Karpas-422 (cell line): ENCODE results near the gene LYZL1. TPM values are rescaled to one million over a fixed set of nuclear protein-coding genes. Genes with fewer than 3 reads are reported as not detected.

ENCODE experiments used
- DNase-seq: peaks from one replicate; pipeline ENCODE4 v3.0.0-alpha.2; 2015
- H2AFZ ChIP-seq: fragments of 200-600 bp; sonication (generic); 2 replicates; pipeline ENCODE4 v1.6.1; 2014; ENCODE audit warnings: antibody characterized with exemption, low read length, mixed read lengths
- H3K27ac ChIP-seq: fragments of 200-600 bp; sonication (generic); 2 replicates; pipeline ENCODE4 v1.5.1; 2014; ENCODE audit warnings: mild to moderate bottlenecking, low read length, moderate library complexity
- H3K27me3 ChIP-seq: fragments of 200-600 bp; sonication (generic); 2 replicates; pipeline ENCODE4 v1.6.1; 2014; ENCODE audit warnings: low read length, mixed read lengths
- H3K36me3 ChIP-seq: fragments of 200-600 bp; sonication (generic); 2 replicates; pipeline ENCODE4 v1.6.1; 2014; ENCODE audit warnings: low read length, mixed read lengths; ENCODE audit not compliant: insufficient read depth
- H3K4me1 ChIP-seq: fragments of 200-600 bp; sonication (generic); 2 replicates; pipeline ENCODE4 v1.6.1; 2014; ENCODE audit warnings: mild to moderate bottlenecking, low read length, mixed read lengths
- H3K4me2 ChIP-seq: fragments of 200-600 bp; sonication (generic); 2 replicates; pipeline ENCODE4 v1.6.1; 2014; ENCODE audit warnings: low read length, low read depth, mild to moderate bottlenecking; ENCODE audit not compliant: poor library complexity, severe bottlenecking
- H3K4me3 ChIP-seq: fragments of 200-600 bp; sonication (generic); 2 replicates; pipeline ENCODE4 v1.5.1; 2014; ENCODE audit warnings: mild to moderate bottlenecking, antibody characterized with exemption, low read length, mixed read lengths
- H3K79me2 ChIP-seq: fragments of 200-600 bp; sonication (generic); 2 replicates; pipeline ENCODE4 v1.6.1; 2014; ENCODE audit warnings: mild to moderate bottlenecking, low read length, mixed read lengths
- H3K9ac ChIP-seq: fragments of 200-600 bp; sonication (generic); 2 replicates; pipeline ENCODE4 v1.6.0; 2014; ENCODE audit warnings: low read length
- H3K9me2 ChIP-seq: fragments of 200-600 bp; sonication (generic), shearing (Covaris generic); replicated peaks from 2 replicates; pipeline ENCODE4 v1.6.0; 2014; ENCODE audit warnings: mild to moderate bottlenecking, low read length, moderate library complexity; ENCODE audit not compliant: insufficient read depth
- H3K9me3 ChIP-seq: fragments of 300-700, 200-600 bp; sonication (generic); 2 replicates; pipeline ENCODE4 v1.6.1; 2014; ENCODE audit warnings: low read length, mixed read lengths
- H4K20me1 ChIP-seq: fragments of 200-600 bp; sonication (generic); 2 replicates; pipeline ENCODE4 v1.6.1; 2014; ENCODE audit warnings: mild to moderate bottlenecking, antibody characterized with exemption, low read length, low read depth; ENCODE audit not compliant: insufficient read depth
- total RNA-seq: library from RNA; depleted of rRNA; stranded (reverse); fragments of >200 nt; shearing (Covaris generic); gene quantifications from 2 replicates; pipeline ENCODE4 v1.2.3, GENCODE V29; 2014; ENCODE audit warnings: low replicate concordance

Gene LYZL1
- total RNA-seq, 1 experiment from 2014 or later: not detected

DNA sequence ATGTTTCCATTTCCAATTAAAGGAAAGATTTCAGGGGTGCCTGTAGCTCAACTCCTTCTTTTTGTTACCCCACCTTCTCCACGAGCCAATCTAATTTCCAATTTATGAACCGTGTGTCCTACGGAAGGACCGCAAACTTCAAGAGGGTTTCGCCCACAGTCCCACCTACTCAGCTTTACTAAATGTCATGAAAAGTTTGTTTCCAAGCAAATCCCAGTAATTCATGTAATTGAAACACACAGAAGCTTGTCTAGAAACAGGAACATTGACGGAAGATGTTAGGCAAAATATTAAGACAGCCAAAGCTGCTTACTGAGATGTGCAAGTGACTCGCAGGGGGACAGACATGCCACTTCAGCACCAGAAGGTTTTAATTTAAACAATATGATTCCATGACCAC, 32.9 kb upstream of the LYZL1 start:
- H3K9ac ChIP-seq: no peak overlapping the region
- no peaks in the 10 kb centered on the region for H3K4me1 ChIP-seq
- H3K27ac ChIP-seq: no peak overlapping the region
- H4K20me1 ChIP-seq: no peaks in the 10 kb centered on the region
- H3K36me3 ChIP-seq: no peaks in the 10 kb centered on the region
- H3K9me2 ChIP-seq: no peaks in the 10 kb centered on the region
- no peak for DNase-seq
- no peak overlapping the region for H2AFZ ChIP-seq
- H3K79me2 ChIP-seq: no peaks in the 10 kb centered on the region
- no peak overlapping the region for H3K4me3 ChIP-seq
- H3K9me3 ChIP-seq: no peaks in the 10 kb centered on the region
- no peak overlapping the region for H3K4me2 ChIP-seq
- no peaks in the 10 kb centered on the region for H3K27me3 ChIP-seq

DNA sequence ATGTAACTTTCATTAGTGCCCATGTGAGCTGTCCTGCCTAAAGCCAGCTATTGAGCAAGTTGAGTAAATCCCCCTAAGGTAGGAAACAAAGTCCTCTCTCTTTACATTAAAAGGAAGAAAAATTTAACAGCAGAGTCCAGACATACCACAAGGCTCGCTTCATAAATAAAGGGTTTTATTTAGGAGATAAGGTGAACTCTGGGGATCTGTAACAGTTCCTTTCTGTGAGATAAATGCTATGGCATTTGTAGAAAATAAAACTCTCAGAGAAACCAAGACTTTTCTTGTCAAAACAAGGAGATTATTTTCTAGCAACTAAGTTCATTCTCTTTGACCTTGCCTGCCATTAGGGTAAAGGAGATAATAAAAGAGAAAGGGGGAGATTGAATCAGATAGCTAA, 32.3 kb upstream of the LYZL1 start:
- H2AFZ ChIP-seq: no peak overlapping the region
- no peak overlapping the region for H3K4me2 ChIP-seq
- no peaks in the 10 kb centered on the region for H3K9me2 ChIP-seq
- no peak overlapping the region for H3K9ac ChIP-seq
- H3K27me3 ChIP-seq: no peaks in the 10 kb centered on the region
- H3K79me2 ChIP-seq: no peaks in the 10 kb centered on the region
- no peaks in the 10 kb centered on the region for H4K20me1 ChIP-seq
- H3K9me3 ChIP-seq: no peaks in the 10 kb centered on the region
- H3K36me3 ChIP-seq: no peaks in the 10 kb centered on the region
- H3K4me3 ChIP-seq: no peak overlapping the region
- H3K27ac ChIP-seq: no peak overlapping the region
- DNase-seq: no peak
- no peaks in the 10 kb centered on the region for H3K4me1 ChIP-seq

DNA sequence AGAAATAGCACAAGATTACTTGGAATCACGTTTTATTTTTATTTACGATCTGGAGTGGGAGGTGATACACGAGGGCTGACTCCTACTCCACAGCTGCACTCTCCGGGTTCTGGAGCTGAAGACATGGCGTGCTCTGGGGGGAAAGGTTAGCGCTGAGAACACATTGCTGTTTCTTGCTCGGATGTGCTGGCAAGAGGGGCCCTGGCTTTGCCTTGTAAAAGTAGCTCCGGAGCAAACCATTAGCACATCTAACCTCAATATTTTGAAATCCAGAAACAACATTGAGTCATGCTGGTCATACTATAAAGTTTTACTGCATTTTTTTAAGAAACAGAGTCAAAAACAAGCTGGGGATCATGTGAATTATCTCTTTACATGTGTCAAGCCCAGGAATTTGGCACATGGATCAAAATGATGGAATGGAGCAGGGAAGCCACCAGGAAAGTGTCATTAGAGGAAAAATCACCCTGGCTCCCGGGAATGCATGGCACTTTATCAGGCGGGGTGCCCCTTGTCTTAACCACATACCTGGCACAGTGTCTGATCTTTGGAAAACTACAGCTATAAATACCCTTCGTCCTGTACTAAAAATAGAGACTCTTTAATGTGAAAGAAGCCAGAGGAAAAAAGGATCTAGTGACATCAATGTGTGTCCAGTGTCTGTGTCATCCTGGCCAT, 31.6 kb upstream of the LYZL1 start:
- Histone ChIP-seq H3K27me3 (no peaks in the 10 kb centered on the region), H2AFZ (no peak overlapping the region), H3K4me1 (no peaks in the 10 kb centered on the region), H3K9me2 (no peaks in the 10 kb centered on the region), H3K4me2 (no peak overlapping the region), H3K9ac (no peak overlapping the region), H3K9me3 (no peaks in the 10 kb centered on the region), H3K79me2 (no peaks in the 10 kb centered on the region), H3K4me3 (no peak overlapping the region), H3K27ac (no peak overlapping the region), H4K20me1 (no peaks in the 10 kb centered on the region), H3K36me3 (no peaks in the 10 kb centered on the region)
- no peak for DNase-seq

DNA sequence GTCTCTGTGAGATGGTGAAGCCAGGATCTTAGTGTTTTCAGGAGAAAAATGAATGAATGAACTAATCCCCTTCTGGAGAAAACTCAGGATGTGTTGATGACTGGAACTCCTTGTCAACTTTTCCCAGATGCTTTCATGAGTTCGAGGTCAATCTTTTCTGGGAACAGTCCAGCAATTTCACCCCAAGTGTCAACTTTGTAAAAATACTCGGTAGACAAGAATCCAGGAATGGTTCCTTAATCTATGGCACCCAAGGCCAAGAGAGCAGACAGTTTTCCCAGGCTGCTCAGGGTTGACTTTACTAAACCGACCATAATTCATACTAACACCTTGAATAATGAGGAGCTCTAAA, 31.1 kb upstream of the LYZL1 start:
- no peaks in the 10 kb centered on the region for H3K79me2 ChIP-seq
- no peak overlapping the region for H3K4me2 ChIP-seq
- H4K20me1 ChIP-seq: no peaks in the 10 kb centered on the region
- no peaks in the 10 kb centered on the region for H3K9me2 ChIP-seq
- no peak overlapping the region for H3K4me3 ChIP-seq
- no peak overlapping the region for H2AFZ ChIP-seq
- H3K36me3 ChIP-seq: no peaks in the 10 kb centered on the region
- DNase-seq: no peak
- no peaks in the 10 kb centered on the region for H3K4me1 ChIP-seq
- H3K9me3 ChIP-seq: no peaks in the 10 kb centered on the region
- no peak overlapping the region for H3K27ac ChIP-seq
- no peak overlapping the region for H3K9ac ChIP-seq
- H3K27me3 ChIP-seq: no peaks in the 10 kb centered on the region

DNA sequence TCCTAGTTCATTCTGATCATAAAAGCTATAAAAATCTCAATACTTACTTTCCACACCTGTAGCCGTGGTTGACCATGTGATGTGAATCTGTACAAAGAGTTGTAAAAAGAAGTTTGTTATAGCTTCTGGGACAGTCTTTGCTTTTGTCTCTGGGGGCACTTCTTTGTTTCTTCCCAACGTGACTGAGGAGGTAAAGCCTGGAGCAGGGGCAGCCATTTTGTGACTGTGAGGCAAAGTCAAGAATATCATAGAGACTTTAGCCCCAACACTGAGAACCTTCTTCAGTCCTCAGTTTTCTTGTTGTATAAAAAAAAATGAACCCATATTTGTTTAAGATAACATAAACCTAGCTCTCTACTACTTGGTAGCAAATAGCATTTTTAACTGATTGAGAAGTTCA, 29.4 kb upstream of the LYZL1 start:
- Histone ChIP-seq H3K27ac (no peak overlapping the region), H3K27me3 (no peaks in the 10 kb centered on the region), H3K9ac (no peak overlapping the region), H2AFZ (no peak overlapping the region), H3K36me3 (no peaks in the 10 kb centered on the region), H3K9me3 (no peaks in the 10 kb centered on the region), H3K4me3 (no peak overlapping the region), H3K4me2 (no peak overlapping the region), H3K9me2 (no peaks in the 10 kb centered on the region), H3K79me2 (no peaks in the 10 kb centered on the region), H4K20me1 (no peaks in the 10 kb centered on the region), H3K4me1 (no peaks in the 10 kb centered on the region)
- no peak for DNase-seq

DNA sequence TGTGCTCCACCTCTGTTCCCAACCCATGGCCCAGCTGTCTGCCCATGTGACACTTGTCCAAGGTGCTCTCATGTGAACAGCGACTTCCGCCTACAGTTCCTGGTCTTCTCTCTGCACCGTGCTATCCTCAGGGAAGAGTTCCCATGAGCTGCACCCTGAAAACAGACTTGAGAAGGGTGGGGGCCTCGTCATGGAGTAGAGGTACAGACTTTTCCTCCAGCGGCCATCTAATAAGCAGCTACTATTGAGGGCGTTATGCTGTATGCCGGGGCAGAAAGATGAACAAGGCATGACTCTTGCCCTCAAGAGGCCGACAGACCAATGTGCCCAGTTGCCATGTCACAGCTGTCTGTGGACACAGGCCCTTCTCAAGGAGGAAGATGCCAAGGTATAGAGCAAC, 25.4 kb upstream of the LYZL1 start:
- Histone ChIP-seq H3K4me3 (no peak overlapping the region), H3K36me3 (no peaks in the 10 kb centered on the region), H3K79me2 (no peaks in the 10 kb centered on the region), H3K9me3 (no peaks in the 10 kb centered on the region), H3K27ac (no peak overlapping the region), H2AFZ (no peak overlapping the region), H3K9ac (no peak overlapping the region), H3K27me3 (no peaks in the 10 kb centered on the region), H3K9me2 (no peaks in the 10 kb centered on the region), H4K20me1 (no peaks in the 10 kb centered on the region), H3K4me1 (no peaks in the 10 kb centered on the region), H3K4me2 (no peak overlapping the region)
- no peak for DNase-seq

DNA sequence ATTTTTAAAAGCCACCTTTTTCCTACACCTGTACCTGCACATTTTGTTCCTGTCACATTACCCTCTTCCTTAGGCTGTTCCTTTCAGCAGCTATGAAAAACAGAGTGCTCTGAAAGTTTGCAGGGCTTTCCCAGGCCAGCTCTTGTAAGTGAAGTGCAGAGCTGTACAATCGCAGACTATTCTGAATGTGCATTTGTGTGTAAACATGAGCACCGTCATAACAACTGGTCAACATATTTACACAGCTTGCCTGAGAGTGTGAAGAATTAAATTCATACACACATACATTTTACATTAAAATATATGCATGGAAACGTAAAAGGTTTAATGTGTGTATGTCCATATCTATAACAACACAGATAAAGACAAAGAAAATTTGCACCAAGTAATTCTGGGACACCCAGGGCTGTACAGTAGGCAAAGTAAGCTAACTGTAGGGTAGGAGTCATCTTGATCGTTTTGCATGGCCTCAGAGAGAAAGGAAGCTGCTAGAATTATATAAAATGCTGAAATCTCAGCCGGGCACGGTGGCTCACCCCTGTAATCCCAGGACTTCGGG, 23.6 kb upstream of the LYZL1 start:
- no peaks in the 10 kb centered on the region for H3K4me1 ChIP-seq
- H2AFZ ChIP-seq: no peak overlapping the region
- H3K4me3 ChIP-seq: no peak overlapping the region
- no peak overlapping the region for H3K9ac ChIP-seq
- H3K4me2 ChIP-seq: no peak overlapping the region
- H3K79me2 ChIP-seq: no peaks in the 10 kb centered on the region
- H4K20me1 ChIP-seq: no peaks in the 10 kb centered on the region
- H3K36me3 ChIP-seq: no peaks in the 10 kb centered on the region
- no peaks in the 10 kb centered on the region for H3K27me3 ChIP-seq
- no peak for DNase-seq
- H3K9me3 ChIP-seq: no peaks in the 10 kb centered on the region
- H3K9me2 ChIP-seq: no peaks in the 10 kb centered on the region
- no peak overlapping the region for H3K27ac ChIP-seq

DNA sequence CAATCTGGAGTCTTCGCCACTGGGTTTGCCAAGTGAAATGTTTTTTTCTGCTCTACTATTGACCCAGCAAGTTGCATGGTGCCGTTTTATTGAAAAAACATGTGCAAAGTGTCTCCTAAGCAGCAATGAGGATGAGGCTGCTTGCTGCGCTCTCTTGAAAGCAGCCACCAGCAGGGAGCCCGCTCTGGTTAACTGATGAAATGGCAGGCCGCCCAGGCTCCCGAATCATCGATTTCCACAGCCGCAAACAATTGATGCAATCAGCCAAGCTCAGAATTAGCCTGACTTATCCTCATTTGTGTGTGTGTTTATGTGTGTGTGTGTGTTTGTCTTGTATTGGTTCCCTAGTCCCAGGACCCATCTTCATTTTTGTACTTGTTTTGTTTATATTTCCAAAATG, 22.2 kb upstream of the LYZL1 start:
- Histone ChIP-seq H3K4me2 (no peak overlapping the region), H4K20me1 (no peaks in the 10 kb centered on the region), H3K36me3 (no peaks in the 10 kb centered on the region), H3K79me2 (no peaks in the 10 kb centered on the region), H3K4me3 (no peak overlapping the region), H2AFZ (no peak overlapping the region), H3K9me2 (no peaks in the 10 kb centered on the region), H3K27ac (no peak overlapping the region), H3K9ac (no peak overlapping the region), H3K27me3 (no peaks in the 10 kb centered on the region), H3K4me1 (no peaks in the 10 kb centered on the region), H3K9me3 (no peaks in the 10 kb centered on the region)
- no peak for DNase-seq
